ENCODE data around the gene CCNC. TPM values are rescaled to one million over a fixed set of nuclear protein-coding genes. Genes with fewer than 3 reads are reported as not detected.

Gene CCNC
- total RNA-seq, 2 donors from 2014 or later = 40.9 to 50.0 TPM

DNA sequence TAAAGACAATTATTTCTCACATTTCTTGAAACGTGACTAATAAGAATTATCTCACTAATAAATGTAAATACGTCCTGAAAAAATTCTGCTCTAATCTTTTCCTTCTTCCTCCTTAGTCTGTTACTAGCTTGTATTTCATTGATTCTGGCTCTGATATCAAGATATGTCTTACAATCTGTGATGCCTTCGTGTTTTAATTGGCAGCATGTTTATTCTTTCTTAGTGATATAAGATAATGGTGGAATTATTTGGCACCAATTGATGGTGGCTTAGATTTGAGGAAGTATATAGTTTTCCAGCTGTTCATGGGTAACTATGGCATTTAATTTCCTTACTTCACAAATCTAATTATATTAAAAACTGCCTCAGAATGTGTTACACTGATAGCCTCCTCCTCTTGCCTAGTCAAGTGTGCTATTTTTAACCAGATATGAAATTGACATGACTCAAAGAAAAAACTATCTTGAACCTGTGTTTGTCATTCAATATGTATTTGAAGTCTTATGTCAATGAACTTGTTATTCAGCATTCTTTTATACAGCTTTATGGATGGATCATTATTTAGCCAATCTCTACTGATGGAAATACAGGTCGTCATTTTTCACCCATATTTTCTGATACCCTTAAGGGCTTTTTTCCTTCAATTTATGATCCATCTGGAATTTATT lies 5.3 kb downstream of the CCNC start:
- DNase-seq (no peak), ATAC-seq (no peak)
- intact Hi-C loops (cut with DNase I, micrococcal nuclease) = no loop called here

DNA sequence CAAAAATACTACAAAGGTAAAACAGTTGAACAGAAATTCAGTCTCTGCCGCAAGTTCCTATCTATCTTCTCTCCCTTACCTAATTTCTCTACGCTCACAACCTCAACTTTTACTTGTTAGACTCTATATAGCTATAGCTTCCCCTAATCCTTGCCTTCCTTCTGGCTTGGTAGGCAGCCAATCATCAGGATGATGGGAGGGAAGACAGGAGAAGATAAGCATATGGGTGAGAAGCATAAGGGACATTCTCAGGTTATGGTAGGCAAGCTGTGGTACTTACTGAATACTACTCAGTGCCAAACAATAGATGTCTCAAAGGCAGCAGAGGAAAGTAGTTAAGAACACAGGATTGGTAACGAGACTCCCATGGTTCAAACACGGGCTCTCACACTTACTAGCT lies 7.8 kb downstream of the CCNC start:
- intact Hi-C loops (cut with DNase I, micrococcal nuclease) = no loop called here
- DNase-seq = no peak
- no peak for ATAC-seq

DNA sequence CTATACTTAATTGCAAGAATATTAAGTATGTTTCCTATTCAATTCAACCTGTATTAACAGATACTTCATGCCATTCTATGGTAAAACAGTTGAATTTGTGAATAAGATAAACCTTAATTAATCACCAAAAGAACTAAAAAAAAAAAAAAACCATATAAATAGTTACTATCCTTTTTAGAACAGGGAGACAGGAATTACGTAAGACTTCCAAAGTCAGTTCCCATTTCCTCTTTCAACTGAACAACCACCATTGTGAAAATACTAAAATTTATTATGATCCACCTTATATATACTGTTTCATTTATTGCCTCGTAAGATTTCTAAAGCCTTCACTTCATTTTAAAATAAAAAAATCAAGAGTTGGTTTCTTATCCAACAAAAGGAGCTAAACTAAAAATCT lies 9.4 kb downstream of the CCNC start:
- ATAC-seq = no peak
- DNase-seq = no peak
- intact Hi-C loops (cut with DNase I, micrococcal nuclease) = no loop called here

GRCh38 chr6:99553888-99554287 lies 14.6 kb downstream of the CCNC start:
- DNase-seq (no peak), ATAC-seq (no peak)
- intact Hi-C loops (cut with DNase I, micrococcal nuclease) = no loop called here

GRCh38 chr6:99550046-99550748 lies 18.3 kb downstream of the CCNC start:
- intact Hi-C loops (cut with DNase I, micrococcal nuclease) = no loop called here
- ATAC-seq = no peak
- no peak for DNase-seq

GRCh38 chr6:99548706-99549105 lies 19.8 kb downstream of the CCNC start:
- no peak for DNase-seq
- no peak for ATAC-seq
- intact Hi-C loops (cut with DNase I, micrococcal nuclease) = no loop called here

DNA sequence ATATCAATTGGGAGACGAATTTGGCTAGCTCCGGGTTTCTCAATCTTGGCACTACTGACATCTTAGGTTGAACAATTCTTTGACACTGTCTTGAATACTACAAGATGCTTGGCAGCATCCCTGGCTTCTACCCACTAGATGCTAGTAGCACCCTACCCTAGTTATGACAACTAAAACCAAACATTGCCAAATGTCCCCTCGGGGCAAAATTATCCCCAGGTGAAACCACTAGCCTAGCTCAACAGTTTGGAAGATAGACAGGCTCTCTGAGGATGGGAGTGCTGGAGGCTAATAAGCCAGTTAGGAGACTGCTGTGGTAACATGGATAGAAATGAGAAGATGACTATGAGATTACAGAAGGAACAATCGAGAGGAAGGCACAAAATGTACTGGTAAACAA lies 20.9 kb downstream of the CCNC start:
- DNase-seq (no peak), ATAC-seq (no peak)
- intact Hi-C loops (cut with DNase I, micrococcal nuclease) = no loop called here

- intact Hi-C loops (cut with DNase I, micrococcal nuclease) = no loop called here
- ATAC-seq (no peak), DNase-seq (no peak)
Measured at GRCh38 chr6:99545442-99545841, 23.0 kb downstream of the CCNC start.

DNA sequence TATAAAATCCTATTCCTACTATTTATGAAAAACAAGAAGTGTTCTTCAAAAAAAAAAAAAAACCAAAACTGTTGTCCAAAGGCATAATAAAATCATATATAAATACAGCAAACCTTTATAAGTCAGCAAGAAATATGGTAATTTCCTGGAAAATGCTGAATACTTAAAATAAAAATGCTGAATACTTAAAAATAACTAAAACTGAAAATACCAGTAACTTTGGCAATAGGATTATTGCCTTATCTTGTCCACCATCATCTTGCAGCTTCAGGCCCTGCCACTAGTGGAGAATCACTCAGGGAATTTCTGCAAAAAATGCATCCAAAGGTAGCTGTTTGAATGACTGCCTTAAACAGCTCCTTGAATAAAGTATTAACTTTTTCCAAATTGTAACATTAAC lies 24.5 kb downstream of the CCNC start:
- intact Hi-C loops (cut with DNase I, micrococcal nuclease) = no loop called here
- ATAC-seq (no peak), DNase-seq (no peak)

GRCh38 chr6:99530627-99531026 lies 37.8 kb downstream of the CCNC start:
- intact Hi-C loops (cut with DNase I, micrococcal nuclease) = no loop called here
- DNase-seq (no peak), ATAC-seq (no peak)

- ATAC-seq = no peak
- DNase-seq = no peak
- intact Hi-C loops (cut with DNase I, micrococcal nuclease) = no loop called here
Measured at GRCh38 chr6:99522531-99522930, 45.9 kb downstream of the CCNC start.

DNA sequence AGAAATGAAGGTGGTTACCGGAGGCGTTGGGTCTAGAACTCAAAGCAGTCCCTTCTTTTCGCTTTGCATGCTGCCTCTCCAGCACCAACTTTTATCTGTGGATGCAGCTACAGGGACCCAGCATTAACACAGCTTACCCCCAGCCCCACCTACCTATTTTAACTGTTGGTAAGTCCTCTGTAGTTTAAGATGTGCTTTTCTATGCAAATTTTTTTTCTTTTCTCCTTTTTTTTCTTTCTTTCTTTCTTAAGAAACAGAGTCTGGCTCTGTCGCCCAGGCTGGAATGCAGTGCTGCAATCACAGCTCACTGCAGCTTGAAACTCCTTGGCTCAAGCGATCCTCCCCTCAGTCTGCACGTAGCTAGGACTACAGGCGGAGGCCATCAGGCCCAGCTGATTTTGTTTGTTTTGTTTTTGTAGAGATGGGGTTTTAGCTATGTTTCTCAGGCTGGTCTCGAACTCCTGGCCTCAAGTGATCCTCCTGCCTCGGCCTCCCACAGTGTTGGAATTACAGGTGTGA lies 46.8 kb downstream of the CCNC start:
- intact Hi-C loops (cut with DNase I, micrococcal nuclease) = no loop called here
- peak; percentile 46 for ATAC-seq

GRCh38 chr6:99520855-99521632 lies 47.4 kb downstream of the CCNC start:
- DNase-seq = peak; percentile 78 to 87
- peak; percentile 95 for ATAC-seq
- intact Hi-C loops (cut with DNase I, micrococcal nuclease) = no loop called here

More for the DNA sequence above, 46.8 kb downstream of the CCNC start:
- peak in 1 of 2 donors; percentile 20 for DNase-seq

- no peak for ATAC-seq
- intact Hi-C loops (cut with DNase I, micrococcal nuclease) = no loop called here
- no peak for DNase-seq
Measured at GRCh38 chr6:99519446-99519845, 49.0 kb downstream of the CCNC start.

DNA sequence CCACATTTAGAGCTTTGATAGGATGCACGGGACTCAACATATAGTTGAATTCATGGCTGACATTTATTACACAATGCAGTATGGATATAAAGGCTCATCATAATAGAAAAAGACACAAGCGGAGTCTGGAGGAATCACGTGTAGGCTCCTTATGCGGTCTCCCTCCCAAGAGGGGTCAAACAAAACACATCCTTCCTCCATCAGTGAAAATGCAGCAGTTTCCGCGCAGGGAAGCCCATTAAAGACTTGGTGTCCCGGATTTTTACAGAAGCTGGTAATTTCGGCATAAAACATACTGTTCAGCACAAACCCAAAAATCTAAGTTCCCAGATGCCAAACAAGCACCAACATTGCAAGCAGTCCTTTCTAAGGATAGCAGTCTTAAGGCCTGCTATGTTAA lies 54.4 kb downstream of the CCNC start:
- DNase-seq (peak in 1 of 2 donors; percentile 6), ATAC-seq (no peak)
- intact Hi-C loops (cut with DNase I, micrococcal nuclease) = no loop called here

DNA sequence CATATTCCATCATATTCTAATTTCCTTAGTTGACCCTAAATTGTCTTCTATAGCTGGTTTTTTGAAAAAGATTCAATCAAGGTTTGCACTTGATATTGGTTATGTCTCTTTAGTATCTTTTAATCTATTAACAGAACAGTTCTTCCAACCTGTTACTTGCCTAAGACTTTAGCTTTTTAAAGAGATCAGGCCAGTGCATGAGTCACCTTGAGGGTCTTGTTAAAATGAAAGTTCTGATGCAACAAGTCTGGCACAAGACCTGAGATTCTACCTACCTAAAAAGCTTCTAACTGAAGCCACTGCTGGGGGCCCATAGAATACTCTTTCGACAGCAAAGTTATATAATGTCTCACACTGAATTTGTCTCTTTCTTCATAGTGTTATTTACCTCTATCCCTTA lies 56.4 kb downstream of the CCNC start:
- no peak for ATAC-seq
- intact Hi-C loops (cut with DNase I, micrococcal nuclease) = no loop called here
- DNase-seq = no peak

- ATAC-seq = no peak
- DNase-seq = no peak
- intact Hi-C loops (cut with DNase I, micrococcal nuclease) = no loop called here
Measured at GRCh38 chr6:99507648-99508047, 60.8 kb downstream of the CCNC start.

DNA sequence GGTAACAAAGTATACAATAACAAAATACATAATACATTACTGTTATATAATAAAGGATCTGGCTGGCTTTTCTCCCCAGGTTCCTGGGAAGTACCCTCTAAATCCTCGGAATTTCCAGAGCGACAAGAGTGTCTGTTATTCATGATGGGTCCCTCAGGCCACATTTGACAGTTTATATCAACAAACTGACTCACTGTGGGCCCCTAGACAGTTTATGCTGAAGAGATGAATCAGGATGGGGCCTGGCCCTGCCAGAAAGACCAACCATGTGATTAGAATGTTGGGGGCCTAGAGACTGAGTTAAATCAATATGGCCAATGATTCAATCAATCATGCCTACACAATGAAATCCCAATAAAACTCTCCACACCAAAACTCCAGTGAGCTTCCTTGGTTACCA lies 66.7 kb downstream of the CCNC start:
- DNase-seq (no peak), ATAC-seq (no peak)
- intact Hi-C loops (cut with DNase I, micrococcal nuclease) = no loop called here

- ATAC-seq = no peak
- DNase-seq = no peak
- intact Hi-C loops (cut with DNase I, micrococcal nuclease) = no loop called here
Measured at GRCh38 chr6:99498421-99498820, 70.0 kb downstream of the CCNC start.

GRCh38 chr6:99495466-99495865 lies 73.0 kb downstream of the CCNC start:
- ATAC-seq (no peak), DNase-seq (no peak)
- intact Hi-C loops (cut with DNase I, micrococcal nuclease) = no loop called here
